HG02973 (cell line): ENCODE results near the gene ETV3L.
"Not testable (repeated sequence)": the region's sequence is repeated elsewhere in the genome, so short reads cannot be mapped to it uniquely, and the experiment has no call there.

Experiments
- ATAC-seq: cut with Tn5 transposase; IDR thresholded peaks from one replicate; pipeline ENCODE4 v1.9.1; 2021; ENCODE audit warnings: moderate library complexity; ENCODE audit not compliant: unreplicated experiment

The ETV3L gene

DNA sequence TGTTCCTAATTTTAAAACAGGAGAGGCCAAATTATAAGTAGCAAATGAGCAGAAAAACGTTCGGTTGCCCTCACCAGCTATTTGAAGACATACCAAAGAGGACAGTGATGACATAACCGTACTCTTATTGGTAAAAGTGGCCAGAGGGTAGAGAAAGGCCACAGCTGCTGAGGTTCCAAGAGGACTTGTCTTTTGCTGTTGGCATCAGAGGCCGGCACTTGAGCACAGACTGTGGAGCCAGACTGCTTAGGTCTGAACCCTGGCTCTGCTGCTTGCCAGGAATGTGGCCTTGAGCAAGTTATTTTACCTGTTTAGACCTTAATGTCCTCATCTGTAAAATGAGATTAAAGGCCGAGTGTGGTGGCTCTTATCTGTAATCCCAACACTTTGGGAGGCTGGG lies 14.9 kb downstream of the ETV3L start:
- no peak for ATAC-seq

DNA sequence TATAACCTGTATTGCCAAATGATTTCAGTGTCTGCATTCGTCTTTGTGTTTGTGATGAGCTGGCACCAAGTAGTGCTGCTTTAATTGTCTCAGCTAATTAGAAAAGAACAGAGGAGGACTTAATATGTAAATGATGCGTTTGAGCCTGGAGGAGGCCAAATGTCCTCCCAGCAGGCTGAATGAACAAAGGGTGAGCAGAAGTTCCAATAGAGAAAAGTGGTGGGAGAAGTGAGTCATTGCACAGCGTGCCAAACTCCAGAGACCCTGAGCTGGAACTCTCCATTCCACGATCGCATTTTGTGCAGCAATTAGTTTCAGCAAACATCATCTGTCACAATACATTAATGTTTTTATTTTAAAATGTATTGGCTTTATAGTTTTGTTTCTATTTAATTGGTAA lies 17.9 kb downstream of the ETV3L start:
- no peak for ATAC-seq

DNA sequence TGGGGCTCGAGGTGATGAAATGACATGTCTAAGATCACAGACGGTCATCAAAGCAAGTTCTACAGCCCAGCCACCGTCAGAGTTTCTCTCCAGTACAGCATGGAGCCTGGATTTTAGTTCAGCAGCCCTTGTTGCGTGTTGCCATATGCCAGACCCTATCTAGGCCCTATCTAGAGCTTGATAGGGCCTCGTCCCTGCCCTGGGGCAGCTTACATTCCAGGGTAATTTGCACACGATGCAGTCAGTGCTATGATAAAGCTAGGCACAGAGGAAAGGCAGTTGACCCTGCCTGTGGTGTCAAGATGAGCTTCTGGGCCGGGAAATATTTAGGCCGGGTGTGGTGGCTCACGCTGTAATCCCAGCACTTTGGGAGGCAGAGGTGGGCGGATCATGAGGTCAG lies 18.9 kb downstream of the ETV3L start:
- ATAC-seq, result no peak

DNA sequence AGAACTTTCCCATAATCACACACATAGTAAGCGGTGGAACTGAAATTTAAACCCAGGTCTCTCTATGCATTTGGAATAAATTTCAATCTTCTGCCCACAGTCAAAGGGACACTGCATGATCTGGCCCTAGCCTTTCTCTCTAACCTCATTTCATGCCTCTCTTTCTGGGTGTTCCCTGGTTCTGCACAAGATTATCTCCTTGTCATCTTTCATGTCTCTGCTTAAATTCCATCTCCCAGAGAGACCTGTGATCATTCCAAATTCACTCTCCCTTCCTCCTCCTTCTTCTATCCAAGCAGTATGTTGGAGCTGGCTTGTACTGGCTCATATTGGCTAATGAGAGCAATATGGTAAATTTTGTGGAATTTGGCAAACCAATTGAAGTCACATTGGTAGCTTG lies 22.2 kb downstream of the ETV3L start:
- ATAC-seq, result no peak

DNA sequence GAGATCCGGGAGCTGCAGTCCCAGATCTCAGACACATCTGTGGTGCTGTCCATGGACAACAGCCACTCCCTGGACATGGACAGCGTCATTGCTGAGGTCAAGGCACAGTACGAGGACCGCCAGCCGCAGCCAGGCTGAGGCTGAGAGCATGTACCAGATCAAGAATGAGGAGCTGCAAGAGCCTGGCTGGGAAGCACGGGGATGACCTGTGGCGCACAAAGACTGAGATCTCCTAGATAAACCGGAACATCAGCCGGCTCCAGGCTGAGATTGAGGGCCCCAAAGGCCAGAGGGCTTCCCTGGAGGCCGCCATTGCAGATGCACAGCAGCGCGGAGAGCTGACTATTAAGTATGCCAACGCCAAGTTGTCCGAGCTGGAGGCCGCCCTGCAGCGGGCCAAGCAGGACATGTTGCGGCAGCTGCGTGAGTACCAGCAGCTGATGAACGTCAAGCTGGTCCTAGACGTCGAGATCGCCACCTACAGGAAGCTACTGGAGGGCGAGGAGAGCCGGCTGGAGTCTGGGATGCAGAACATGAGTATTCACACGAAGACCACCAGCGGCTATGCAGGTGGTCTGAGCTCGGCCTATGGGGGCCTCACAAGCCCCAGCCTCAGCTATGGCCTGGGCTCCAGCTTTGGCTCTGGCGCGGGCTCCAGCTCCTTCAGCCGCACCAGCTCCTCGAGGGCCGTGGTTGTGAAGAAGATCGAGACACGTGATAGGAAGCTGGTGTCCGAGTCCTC lies 25.5 kb downstream of the ETV3L start:
- no peak for ATAC-seq

DNA sequence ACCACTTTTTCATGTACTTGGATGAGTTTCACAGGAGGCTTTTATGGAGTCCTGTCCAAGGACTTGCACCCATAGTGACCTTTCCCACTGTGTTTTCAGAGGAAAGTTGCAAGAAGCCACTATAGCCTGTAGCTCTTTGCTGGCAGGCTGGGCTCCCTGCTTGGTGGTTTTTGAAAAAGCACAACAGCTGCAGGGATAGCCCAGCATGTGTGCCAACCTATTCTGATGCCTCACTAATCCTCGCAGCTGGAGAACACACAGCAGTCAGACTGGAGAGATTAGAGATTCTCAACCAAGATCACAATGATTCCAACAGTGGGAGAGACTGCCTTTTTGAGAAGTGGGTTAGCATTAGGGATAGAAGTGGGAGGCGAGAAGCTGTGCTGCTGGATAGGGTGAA lies 30.0 kb downstream of the ETV3L start:
- ATAC-seq, result no peak

DNA sequence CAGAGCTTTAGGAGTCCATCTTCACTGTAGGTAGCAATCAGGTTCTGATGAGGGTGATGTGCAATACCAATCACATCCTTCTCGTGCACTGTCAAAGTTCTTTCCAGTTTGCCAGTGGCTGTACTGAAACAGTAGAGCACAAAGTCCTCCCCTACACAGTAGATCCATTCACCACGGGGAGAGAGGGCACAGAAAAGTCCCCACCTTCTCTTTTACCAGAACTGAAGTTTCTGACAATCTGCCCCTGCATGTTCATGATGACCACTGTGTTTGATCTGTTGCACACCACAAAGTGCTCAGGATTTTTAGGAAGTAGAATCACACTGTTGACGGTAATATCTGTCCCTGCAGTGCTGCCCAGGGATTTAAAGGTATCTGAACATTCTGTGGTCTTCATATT lies 40.4 kb downstream of the ETV3L start:
- ATAC-seq, result not testable (repeated sequence)

DNA sequence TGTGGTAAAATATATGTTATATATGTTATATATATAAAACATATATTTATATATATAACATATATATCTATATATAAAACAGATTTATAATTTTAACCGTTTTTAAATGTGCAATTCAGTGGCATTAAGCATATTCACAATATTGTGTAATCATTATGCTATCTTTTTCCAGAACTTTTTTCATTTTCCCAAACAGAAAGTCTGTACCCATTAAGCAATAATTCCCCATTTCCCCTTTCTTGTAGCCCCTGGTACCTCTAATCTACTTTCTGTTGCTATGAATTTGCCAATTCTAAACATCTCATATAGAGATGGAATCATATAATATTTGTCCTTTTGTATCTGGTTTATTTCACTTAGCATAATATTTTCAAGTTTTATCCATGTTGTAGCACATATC lies 43.3 kb downstream of the ETV3L start:
- no peak for ATAC-seq

DNA sequence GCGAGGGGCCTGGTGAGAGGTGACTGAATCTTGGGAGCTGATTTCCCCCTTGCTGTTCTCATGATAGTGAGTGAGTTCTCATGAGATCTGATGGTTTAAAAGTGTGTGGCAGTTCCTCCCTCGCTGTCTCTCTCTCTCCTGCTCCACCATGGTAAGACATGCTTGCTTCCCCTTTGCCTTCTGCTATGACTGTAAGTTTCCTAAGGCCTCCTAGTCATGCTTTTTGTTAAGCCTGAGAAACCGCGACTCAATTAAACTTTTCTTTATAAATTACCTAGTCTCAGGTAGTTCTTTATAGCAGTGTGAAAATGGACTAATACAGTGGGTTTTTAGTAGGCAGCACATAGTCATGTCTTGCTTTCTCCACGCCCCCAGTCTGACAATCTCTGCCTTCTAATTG lies 43.9 kb downstream of the ETV3L start:
- ATAC-seq, result not testable (repeated sequence)

DNA sequence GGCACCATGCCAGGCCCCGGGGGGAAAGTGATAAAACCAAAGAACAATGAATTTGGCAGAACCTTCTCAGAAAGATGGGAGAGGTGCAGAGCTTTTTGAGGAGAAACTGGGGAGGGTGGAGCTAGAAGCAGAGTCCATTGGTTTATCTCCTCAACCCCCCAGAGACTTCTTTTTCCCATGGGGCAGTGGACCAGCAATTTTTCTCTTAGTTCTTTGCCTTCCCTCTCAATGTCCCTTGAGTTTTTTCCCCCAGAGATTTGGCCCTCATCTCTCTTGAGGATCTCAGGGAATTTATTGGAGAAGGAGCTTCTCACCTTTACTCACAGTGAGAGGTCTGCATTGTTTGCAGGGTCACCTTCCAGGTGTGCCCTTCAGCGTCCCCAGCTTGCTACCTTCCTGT lies 48.8 kb downstream of the ETV3L start:
- no peak for ATAC-seq

DNA sequence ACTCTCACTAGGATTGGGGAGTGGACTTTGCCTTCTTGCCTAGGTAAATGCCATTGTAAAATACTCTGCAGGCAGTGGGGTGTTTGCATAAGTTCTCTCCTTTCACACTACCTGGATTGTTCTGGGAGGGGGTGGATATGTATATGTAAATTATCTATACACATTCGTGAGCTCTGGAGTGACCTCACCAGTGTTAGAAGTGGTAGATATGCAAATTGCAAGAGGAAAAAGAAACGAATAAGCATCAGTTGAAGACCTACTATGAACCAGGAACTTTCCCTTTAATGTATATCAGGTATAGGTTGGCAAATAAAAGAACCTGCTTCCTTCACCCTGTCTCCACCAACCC lies 52.6 kb downstream of the ETV3L start:
- ATAC-seq, result no peak

DNA sequence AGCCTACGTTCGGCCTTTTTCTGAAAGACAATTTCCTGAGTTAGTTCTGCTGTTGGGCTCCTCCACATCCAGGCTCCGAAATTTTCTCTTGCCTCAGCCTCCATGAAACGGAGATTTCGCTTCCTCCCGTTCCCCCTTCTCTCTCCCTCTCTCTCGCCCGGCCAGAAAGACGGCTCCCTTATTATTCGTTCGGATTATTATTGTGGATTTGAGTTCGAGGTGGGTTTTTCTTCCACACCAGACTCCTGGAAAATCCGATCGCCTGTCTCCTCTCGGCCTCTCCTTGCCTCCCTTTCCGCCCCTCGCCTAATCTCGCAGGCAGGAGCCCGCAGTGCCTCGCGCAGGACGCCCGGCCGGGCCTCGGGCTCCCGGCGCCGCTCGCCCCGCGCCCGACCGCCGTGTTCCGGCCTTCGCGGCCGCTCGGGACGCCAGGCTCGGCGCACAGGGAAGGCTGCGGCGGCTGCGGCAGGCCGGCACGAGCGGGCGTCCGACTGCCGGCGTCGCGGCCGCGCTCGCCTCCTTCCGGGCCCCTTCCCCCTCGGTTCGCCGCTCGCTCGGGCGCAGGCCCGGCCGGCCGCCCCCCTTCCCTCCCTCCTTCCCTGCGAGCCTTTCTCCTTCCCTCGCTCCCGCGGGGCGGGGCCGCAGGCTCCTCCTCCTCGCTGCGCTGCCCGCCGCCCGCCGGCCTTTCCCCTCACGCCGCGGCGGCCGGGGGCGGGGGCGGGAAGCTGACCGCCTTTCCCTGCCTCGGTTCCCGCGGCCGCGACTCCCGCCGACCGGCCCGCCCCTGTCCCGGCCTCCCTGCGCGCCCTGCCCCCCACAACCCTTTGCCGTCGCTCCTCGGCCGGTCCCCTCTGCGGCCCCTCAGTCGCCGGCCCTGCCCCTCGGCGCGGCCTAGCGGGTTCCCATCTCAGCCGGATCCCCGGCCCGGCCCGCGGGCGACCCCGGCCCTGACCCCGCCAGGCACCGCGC lies 54.1 kb downstream of the ETV3L start, which contains the start of gene ARHGEF11:
Gene ARHGEF11, minus strand, starts transcription at position 493 of the 969 bp plus-strand sequence. CDS start 1,412 bp downstream, outside the sequence.
- no peak for ATAC-seq

DNA sequence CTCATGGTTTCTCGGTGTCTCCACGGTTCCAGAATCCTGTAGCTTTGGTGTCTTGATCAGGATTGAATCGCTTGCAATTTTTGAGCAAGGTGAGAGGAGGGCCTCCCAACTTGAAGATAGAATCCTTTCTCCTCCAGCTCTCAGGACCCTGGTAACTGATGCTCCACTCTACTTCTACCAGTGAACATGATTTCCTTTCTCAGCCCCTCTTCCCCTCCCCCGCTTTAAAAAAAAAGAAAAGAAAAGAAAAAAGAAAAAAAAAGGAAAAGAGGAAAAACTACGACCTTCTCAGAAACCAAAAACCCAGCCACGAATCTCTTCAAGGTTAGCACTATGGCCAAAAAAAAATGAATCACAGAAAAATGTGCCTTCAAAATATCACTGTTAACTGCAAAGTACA lies 55.3 kb downstream of the ETV3L start:
- ATAC-seq, result no peak

DNA sequence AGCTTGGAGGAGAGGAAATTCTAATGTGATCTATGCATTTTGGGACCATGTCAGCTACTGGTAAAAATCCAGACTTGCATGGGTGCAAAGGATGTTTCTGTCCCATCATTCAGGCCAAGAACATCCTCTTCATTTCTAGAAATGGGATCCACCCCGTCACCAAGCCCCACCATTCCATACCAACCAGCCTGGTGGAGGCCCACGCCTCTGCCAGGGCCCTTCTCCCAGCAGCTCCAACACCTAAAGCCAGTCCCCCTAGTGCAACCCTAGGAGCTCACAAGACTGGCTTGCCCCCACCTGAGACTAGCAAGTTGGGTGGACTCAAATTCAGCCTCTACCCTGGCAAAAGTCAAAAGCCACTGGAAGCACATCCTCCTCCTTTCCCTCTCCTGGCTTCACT lies 55.9 kb downstream of the ETV3L start:
- ATAC-seq, result no peak

DNA sequence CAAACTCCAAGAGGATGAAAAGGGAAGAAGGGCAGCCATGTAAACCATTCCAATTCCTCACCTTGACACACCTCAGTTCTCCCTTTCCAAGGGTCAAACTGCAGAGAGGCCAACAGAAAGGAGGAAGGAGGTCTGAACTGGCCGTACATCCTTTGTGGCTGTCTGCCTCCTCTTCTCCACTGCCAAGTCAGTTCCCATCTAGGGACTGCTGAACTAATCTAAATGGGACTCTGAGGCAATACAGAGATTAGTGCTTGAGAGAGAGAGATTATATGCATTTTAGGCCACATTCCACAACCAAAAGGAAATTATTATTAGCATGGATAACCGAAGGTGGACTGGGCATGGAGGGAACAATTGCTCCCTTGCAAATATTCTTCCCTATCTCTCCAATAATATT lies 56.8 kb downstream of the ETV3L start:
- no peak for ATAC-seq
